HG02938 (cell line): ENCODE results near the gene PLA2G2D.

ENCODE experiments used
- ATAC-seq: cut with Tn5 transposase; IDR thresholded peaks from one replicate; pipeline ENCODE4 v1.9.1; 2021; ENCODE audit warnings: mild to moderate bottlenecking, moderate library complexity; ENCODE audit not compliant: unreplicated experiment

PLA2G2D gene

DNA sequence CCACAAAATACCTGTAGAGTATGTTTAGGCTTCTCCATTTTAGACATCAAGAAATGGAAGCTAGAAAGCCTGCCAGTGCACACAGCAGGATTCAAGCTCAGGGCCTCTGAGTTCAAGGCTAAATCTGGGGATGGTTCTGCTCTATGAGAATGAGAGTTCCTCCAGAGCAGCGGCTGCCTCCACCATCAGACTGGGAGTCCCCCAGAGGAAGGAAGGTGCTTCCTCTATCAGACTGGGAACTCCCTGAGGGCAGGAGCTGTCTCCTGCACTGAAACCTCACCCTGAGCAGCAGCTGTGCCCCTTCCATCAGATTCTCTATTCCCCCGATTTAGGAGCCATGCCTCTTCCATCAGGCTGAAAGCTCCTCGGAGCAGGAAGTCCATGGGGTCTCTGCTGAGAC is 29.2 kb downstream of the PLA2G2D start:
- ATAC-seq, result no peak

DNA sequence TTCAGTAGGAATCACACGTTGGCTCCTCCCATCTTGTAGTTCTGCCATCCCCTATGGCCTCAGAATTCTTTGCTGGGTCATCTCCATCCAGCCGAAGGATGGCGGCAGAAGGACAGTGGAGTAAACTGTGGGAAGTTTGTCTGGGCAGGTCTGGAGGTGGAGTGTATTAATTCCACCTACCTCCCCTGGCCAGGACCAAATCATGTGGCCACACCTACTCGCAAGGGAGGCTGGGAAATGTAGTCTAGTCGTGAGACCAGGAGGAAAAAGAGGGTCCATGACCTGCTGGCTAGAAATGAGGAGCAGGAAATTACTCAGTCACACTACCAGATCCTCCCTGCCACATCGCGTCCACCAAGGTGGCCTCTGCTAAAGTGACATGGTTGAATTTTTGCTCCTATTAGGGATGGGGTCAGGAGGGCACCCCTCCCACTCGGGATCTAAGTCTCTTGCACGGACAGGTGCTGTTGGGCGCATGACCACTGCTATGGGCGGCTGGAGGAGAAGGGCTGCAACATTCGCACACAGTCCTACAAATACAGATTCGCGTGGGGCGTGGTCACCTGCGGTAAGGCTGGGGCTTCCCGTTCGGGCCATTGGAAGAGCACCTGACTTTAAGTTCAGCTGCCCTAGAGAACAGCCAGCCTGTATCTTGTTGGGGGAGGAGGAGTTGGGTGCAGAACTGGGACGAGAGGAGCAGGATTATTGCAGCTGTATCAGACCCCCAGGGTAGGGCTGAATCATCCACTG is 29.8 kb downstream of the PLA2G2D start:
- ATAC-seq, result no peak

DNA sequence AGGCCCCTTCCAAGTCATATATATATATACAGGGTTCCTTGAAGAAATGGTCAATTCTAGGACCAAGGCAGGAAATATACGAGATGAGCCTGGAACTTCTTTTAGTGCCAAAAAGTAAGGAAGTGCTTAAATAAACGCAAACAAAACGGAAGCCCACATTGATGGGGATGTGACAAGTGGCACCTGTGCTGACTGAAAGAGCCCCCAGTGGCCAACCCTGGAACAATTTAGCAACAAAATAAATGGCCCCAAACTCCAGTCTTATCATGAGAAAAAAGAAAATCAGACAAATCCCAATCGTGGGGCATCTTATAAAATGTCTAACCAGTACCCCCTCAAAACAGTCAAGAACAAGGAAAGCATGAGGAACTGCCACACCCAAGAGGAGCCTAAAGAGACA is 31.7 kb downstream of the PLA2G2D start:
- no peak for ATAC-seq

DNA sequence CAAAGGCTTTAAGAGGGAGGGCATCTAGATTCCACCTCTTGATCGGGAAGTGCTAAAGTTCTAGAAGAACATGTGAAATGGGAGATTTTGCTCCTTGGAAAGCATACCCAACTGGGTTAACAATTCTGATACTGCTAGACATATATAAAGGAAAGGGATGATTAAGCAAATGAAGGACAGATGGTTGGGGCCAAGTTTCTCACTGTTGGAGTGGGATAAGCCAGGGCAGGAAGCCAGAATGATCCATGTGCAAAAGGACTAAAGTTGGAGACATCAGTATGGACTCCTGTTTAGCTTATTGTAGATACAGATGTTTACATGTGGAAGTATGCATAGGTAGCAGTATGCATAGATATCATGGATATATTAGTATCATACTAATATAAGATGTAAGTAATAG is 32.5 kb downstream of the PLA2G2D start:
- no peak for ATAC-seq

DNA sequence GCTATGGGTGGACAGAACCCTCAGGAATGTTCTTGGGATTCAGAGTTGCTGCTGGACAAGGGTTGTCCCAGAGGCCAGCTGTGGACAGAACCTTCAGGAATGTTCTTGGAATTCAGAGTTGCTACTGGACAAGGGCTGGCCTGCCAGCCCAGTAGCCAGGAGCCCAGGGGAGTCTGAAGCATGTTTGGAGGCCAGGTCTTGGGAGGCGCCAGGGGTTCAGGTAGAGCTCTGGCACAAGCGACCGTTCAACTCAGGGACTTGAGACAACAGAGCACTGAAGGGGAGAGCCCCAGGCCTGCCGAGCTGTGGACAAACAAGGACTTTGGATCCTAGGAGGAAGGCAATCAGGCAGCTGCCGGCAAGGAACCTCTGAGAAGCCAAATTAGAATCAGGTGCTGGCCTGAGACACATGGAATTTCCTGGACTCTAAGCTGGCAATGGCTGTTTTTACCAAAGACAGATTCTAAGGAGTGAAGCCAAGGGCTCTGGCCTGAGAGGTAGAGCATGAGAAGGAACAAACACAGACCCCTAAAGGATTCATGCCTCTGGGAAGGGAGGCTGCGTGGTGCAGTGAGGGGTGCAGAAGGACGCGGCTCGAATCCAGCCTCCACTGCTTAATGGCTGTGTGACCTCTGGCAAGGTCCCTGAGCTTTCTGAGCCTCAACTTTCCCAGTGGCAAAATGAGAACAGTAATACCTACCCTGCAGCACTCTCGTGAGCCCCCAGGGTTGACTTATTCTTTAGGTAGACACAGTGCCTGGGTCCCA is 36.0 kb downstream of the PLA2G2D start:
- ATAC-seq, result no peak

DNA sequence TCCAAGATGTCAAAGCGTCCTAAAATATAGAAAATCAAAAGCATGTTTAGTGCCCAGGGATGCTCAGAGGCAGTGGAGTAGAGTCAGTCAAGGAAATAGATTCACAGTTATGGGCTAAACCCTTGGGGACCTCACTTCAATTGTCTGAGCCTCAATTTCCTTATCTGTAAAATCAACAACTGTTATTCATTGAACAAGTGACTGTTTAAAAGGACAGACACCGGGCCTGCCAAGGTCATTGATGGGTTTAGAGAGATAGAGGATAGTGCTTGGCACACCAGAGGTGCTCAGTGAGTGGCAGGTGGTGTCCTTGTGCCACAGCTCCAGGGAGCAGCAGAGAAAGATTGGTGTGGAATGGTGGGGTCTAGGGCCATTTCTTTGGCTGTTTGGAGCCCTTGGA is 36.6 kb downstream of the PLA2G2D start:
- ATAC-seq, result no peak

DNA sequence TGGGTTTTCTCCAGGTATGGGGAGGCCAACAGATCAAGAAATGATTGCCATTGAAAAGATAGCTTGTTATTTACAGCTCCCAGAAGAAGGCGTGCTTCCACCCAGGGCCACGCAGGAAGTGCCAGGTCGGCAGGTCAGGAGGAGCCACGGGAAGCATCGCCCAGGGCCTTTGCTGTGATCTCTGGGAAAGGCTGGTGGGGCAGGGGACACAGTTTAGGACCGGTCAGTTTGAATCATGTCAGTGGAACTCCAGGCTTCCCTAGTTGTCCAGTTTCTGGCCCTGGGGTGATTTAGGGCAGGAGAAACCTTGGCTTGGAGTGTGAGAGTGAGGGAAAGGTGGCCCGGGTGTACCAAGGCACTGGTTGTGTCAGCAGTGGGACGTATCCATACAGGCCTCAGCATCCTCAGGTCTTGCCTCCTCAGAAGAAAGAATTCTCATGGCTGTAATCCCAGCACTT is 38.0 kb downstream of the PLA2G2D start:
- ATAC-seq, result no peak

DNA sequence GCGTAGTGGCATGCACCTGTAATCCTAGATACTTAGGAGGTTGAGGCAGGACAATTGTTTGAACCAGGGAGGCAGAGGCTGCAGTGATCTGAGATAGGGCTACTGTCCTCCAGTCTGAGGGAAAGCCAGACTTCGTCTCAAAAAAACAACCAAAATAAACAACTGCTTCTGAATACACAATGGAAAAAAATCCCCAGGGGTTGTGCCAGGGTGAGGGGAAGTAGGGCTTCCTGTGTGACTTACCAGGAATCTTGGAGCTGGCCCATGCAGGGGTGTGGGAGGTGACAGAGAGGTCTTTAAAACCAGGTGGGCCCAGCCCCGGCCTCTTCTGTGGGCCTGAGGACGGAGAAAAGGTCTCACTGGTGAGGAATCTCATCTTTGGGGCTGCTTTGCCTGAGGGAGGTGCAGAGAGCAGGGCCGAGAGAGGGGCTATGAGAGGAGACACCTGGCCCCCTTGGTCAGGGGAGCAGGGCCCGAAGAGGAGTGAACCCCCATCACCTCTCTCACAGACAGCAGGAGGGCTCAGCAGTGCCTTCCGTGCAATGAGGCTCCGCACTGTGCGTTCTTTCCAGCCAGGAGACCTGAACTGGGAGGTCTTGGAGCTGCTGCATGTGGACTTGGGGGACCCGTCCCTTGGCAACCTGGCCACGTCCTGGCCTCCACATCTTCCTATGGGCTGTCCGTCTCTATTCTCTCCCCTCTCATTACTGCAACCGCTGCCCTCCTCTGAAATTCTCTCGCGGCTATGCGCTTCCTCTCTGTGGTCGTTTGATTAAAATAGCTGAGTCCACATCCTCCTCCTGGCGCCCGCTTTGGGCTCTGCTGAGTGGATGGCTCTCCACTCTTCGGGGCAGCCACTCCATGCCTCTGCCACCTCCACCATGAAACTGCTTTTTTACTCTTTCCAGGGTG is 38.6 kb downstream of the PLA2G2D start:
- no peak for ATAC-seq

DNA sequence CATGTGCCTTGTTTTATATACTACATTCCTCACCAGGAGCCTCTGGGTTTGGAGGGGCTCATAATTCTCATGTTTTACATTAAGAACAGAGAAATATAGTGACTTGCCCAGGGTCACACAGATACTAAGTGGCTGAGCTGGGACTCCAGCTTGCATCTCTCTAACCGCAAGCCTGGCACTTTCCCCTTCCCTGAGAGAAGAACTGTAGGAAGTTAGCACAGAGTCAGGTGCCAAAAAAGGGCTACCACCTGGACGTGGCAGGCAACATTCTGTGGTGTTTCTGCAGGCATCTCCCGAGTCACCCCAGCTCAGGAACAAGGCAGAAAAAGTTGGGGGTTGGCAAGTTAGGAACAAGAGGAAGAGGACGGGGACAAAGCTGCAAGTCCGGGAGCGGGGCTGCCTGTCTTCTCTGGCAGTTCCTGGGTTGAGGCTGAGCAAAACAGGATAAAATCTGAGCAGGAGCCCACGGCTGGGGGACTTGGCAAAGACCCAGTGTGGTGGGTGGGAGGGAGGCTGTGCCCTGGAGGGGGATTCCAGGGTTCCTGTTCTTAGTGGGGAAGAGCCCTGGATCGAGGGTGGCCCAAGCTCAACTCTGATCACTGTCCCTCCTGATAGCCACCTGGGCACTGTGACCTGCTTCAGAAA is 39.6 kb downstream of the PLA2G2D start:
- ATAC-seq, result no peak

DNA sequence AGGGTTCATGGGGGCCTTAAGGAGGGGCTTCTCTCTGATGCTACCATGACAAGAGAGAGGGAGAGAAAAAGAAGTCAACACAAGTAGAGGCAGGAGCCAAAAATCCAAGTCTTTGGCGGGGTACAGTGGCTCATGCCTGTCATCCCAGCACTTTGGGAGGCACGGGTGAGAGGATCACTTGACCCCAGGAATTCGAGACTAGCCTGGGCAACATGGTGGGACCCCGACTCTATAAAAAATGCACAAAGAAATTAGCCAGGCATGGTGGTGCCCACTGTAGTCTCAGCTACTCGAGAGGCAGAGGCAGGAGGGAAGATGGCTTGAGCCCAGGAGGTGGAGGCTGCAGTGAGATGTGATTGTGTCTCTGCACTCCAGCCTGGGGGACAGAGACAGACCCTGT is 40.6 kb downstream of the PLA2G2D start:
- ATAC-seq, result no peak

DNA sequence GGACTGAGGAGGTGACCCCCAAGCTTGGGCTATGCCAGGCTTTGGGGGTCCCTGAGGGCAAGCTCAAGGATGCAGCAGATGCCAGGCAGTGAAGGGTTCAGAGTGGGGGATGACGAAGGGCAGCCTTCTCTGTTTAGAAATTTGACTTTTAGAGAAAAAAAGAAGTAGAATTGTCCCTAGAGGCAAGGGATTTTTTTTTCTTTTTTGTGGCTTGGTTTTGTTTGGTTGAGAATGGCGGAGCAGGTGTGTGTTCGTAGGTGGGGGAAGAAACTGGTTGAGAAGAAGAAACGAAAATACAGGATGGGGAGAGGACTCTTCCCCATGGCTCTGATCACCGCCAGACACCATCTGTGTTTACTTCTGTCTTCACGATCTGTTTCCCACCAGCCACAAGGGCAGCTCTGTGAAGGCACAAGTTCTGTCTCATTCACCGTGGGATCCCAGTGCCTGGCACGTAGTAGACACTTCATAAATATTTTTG is 41.1 kb downstream of the PLA2G2D start:
- no peak for ATAC-seq

DNA sequence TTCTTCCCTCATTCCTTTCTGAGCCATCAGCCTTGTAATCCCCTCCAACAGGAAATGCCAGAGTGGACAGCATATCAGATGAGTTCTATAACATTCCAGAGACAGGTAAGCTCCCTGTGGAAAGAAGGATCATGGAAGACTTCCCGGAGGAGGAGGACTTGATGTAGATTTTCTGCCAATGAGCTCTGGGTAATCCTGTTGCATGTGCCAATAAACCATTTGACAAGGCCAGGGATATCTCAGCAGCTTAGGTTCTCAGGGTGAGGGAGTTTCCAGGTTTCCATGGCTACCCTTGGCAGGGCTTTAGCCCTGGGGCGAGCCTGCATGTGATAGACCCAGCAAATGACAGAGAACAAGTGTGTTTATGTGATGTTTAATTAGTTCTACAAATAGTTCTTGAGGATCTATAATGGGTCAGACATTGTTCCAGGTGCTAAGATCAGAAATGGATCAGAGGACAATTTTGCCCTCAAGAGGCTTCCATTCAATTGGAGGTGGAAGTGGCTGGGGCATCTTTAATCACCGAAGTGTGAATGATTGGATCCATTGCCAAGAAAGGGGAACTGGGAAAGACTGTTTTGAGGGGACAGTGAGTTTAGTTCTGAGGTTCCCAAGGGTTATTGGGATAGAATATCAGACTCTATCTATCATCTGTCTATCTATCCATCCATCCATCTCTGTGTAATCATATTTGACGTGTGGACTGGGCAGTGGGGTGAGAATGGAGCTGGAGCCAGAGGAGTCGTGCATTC is 42.5 kb downstream of the PLA2G2D start:
- no peak for ATAC-seq

DNA sequence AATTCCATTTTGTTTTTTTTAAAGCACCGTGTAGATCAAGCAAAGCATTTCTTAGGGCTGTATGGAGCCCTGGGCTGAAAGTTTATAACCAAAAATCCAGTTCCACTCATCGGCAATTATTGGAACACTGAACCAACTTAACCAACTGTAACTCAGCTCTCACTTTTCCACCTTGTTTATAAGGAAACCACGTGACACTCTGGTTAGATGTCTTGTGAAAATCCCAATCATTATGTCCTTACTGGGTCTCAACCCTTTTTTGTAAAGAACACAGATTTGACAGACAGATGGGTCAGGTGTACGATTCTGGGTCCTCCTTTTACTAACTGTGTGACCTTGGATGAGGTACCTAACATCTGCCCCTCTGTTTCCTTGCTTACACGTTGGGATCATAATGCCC is 43.1 kb downstream of the PLA2G2D start:
- no peak for ATAC-seq

DNA sequence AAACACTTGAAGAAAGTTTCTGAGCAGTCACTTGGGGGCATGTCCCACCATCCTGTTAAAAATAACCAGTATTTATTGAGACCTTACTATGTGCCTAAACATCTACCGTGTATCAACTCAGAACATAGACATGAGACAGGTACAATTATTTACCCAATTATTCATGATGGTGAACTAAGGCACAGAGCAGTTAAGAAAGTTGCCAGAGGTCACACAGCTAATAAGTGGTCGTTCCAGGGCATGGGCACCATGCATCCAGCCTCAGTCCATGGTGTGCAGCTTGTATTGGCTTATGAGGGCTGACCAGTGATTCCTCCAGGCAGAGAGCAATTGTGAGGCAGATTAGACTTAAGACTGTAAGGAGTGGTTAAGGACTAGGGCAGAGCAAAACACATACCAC is 44.0 kb downstream of the PLA2G2D start:
- ATAC-seq, result no peak

DNA sequence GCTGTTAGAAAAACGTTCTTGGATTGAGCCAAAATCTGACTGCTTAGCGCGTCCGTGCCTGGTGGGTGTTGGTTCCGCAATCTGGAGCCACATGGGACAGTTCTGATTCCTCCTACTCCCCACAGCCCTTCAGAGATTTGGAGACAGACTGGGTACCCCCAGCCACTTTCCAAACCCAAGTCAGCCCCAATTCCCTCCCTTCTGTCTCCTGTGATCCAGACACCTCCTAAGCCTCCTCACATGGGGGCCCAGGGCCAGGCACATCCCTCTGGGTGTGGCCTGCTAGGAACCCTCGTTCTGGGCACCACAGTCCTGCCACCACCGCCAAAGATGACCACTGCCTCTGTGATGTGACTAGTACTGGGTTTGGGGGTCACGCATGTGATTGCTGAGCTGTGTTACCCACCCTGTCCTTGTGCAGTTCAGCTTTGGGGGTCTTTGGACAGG is 44.6 kb downstream of the PLA2G2D start:
- ATAC-seq, result no peak

DNA sequence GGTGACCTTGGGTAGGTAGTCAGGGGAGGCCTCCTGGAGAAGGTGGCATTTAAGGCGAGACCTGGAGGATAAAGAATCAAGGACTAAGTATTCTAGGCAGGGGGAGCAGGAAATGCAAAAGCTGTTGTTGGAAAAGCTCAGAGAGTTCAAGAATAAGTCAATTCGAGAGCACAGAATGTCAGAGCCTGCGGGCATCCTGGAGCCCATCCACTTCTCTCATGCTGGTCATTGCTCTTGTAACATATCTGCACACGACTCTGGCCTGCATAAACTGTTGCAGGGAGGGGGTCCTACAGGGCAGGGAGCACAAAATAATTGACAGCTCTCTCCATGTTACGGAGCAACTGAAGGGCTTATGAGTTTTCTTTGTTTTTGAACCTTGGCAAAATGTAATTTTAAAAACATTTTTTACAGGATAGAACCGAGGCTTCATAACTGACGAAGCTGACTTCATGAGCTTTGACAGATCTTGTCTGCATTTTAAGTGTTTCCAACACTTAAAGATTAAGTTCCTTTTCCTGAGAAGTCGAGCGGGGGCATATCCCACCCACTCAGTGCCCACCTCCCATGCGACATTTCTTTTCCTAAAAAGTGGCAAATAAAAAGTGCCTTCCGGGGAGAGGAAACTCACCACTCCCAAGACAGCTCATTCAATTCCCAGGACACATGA is 45.1 kb downstream of the PLA2G2D start:
- no peak for ATAC-seq

DNA sequence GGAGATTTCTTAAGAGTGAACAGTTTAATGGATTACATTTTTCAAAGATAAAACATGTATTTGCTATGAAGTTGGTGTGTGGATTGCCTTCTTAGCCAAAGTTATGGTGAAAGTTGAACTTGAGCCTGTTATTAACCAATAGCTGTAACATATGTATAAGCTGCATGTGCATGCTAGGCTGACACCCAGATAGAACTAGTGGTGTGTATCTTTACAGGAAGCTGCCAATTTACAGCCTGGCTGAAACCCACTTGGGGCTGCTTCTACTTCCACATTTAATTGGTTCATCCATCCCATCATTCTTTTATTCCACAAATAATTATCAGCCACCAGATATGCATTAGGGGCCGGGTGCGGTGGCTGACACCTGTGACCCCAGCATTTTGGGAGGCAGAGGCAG is 46.1 kb downstream of the PLA2G2D start:
- no peak for ATAC-seq

DNA sequence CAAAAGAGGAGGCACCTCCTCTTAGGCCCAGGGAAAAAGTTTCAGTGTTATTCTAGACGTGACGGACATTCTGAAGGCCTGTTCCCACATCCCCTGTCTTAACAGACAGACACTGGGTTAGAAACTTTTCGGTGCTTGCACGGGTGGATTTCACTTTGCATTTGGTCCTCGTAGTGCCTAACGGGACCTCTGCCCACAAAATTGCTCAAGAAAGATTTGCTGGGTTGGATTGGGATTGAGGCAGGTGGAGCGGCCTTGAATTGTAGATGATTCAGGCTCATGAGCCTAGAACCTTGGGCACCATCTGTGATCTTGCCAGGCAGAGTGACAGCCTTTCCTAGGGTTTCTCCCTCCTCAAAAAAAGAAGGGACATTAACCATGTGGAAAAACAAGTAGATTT is 46.6 kb downstream of the PLA2G2D start:
- no peak for ATAC-seq

DNA sequence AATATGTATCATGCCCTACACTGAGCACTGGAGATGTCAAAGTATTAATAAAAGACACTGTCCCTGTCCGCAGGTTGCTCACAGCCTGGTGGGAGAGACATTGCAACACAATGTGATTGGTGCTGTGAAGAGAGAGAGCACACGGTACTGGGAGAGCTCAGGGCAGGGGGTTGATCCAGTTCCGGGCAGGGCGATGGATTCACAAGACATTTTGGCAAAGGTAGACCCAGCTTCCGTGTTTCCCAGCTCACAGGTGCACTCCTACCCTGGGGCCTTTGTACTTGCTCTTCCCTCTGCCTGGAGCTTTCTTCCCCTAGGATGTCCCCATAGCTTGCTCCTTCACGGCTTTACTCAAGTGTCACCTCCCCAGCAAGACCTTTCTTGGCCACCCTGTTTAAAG is 47.9 kb downstream of the PLA2G2D start:
- no peak for ATAC-seq
